ENCODE results near the gene ZNF625.

Gene ZNF625

DNA sequence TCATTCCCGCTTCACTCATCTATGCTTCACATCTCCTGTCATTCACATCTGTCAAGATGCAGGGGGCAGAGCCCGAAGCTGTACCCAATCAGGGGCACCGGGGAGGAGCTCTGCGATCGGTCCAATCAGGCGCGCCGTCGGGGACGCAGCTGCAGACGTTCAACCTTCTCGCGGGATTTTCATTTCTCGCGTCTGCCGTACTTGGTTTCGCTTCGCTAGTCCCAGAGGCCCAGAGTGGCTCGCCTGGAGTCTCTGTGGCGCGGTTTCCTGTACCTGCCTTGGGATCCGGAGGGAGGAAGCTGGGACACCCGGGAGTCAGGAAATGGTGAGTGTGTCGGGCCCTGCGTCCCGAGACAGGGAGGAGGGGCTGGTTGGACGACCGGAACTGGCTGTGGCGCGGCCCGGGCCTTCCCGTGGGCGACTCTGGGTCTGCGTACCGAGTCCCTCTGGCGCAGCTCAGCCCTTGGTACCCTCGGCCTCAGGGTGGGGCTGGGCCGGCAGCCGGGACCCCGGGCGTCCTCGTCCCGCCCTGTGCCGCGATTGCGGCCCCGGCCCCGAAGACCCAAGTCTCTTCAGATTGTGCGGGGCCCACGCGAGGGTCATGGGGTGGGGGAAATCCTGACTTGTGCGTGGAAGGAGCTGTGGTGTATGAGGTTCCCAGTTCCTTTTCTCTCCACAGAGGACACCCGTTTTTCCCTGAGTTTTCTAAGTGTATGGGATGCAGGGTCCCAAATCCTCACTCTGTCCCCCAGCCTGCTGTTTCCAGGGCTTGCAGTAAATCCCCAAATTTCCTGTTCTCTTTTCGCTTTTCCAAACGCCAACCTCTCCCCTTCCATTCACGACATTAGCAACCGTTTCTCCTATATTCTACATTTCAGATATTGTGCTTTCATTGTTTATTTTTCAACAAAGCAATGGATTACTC lies 6.6 kb upstream of the ZNF625 start, which contains the start of gene ZNF136:
Gene ZNF136, plus strand, starts transcription at position 215 of the 925 bp plus-strand sequence. Its CDS starts 108 bp downstream, at position 323.
- H3K27ac ChIP-seq (ENCODE audit: low read depth, low read length) = peak within 1 kb of the TSS; percentile 91
- peak within 1 kb of the TSS; percentile 85 for H3K4me3 ChIP-seq (ENCODE audit: low read depth, low read length)
- H3K9ac ChIP-seq (ENCODE audit: low read depth, low read length) = peak within 1 kb of the TSS; percentile 64
- H3K4me1 ChIP-seq (ENCODE audit: control insufficient read depth, insufficient read depth, low read length) = no peaks in the 10 kb centered on the region
- H3K27me3 ChIP-seq (ENCODE audit: control insufficient read depth, insufficient read depth, low read length) = no peaks in the 10 kb centered on the region
- no peaks in the 10 kb centered on the region for H3K36me3 ChIP-seq (ENCODE audit: control insufficient read depth, insufficient read depth, low read length)
- no peaks in the 10 kb centered on the region for H3K9me3 ChIP-seq (ENCODE audit: control insufficient read depth, insufficient read depth, low read length)

GRCh38 chr19:12162513-12162881 lies 6.0 kb upstream of the ZNF625 start:
- H3K27ac ChIP-seq (ENCODE audit: low read depth, low read length) = no peak overlapping the region

GRCh38 chr19:12159773-12160414 lies 3.4 kb upstream of the ZNF625 start:
- H3K27ac ChIP-seq (ENCODE audit: low read depth, low read length) = no peak overlapping the region
- no peaks in the 10 kb centered on the region for H3K36me3 ChIP-seq (ENCODE audit: control insufficient read depth, insufficient read depth, low read length)
- H3K4me1 ChIP-seq (ENCODE audit: control insufficient read depth, insufficient read depth, low read length) = peaks cover 6% of the 10 kb centered on the region; the same call in 1 of the 2 replicates
- H3K9ac ChIP-seq (ENCODE audit: low read depth, low read length) = no peak overlapping the region
- H3K4me3 ChIP-seq (ENCODE audit: low read depth, low read length) = no peak overlapping the region
- H3K27me3 ChIP-seq (ENCODE audit: control insufficient read depth, insufficient read depth, low read length) = no peaks in the 10 kb centered on the region
- H3K9me3 ChIP-seq (ENCODE audit: control insufficient read depth, insufficient read depth, low read length) = no peaks in the 10 kb centered on the region

More at GRCh38 chr19:12162513-12162881, 6.0 kb upstream of the ZNF625 start:
- H3K36me3 ChIP-seq (ENCODE audit: control insufficient read depth, insufficient read depth, low read length) = no peaks in the 10 kb centered on the region
- no peaks in the 10 kb centered on the region for H3K27me3 ChIP-seq (ENCODE audit: control insufficient read depth, insufficient read depth, low read length)
- no peaks in the 10 kb centered on the region for H3K4me1 ChIP-seq (ENCODE audit: control insufficient read depth, insufficient read depth, low read length)
- no peaks in the 10 kb centered on the region for H3K9me3 ChIP-seq (ENCODE audit: control insufficient read depth, insufficient read depth, low read length)
- H3K4me3 ChIP-seq (ENCODE audit: low read depth, low read length) = peak overlapping the region; percentile 85
- H3K9ac ChIP-seq (ENCODE audit: low read depth, low read length) = no peak overlapping the region

- H3K4me3 ChIP-seq (ENCODE audit: low read depth, low read length) = peak overlapping the region; percentile 100
- H3K9ac ChIP-seq (ENCODE audit: low read depth, low read length) = peak overlapping the region; percentile 99
- H3K9me3 ChIP-seq (ENCODE audit: control insufficient read depth, insufficient read depth, low read length) = no peaks in the 10 kb centered on the region
- H3K27me3 ChIP-seq (ENCODE audit: control insufficient read depth, insufficient read depth, low read length) = no peaks in the 10 kb centered on the region
- H3K27ac ChIP-seq (ENCODE audit: low read depth, low read length) = no peak overlapping the region
- H3K4me1 ChIP-seq (ENCODE audit: control insufficient read depth, insufficient read depth, low read length) = peaks cover 6% of the 10 kb centered on the region; the same call in 1 of the 2 replicates
- H3K36me3 ChIP-seq (ENCODE audit: control insufficient read depth, insufficient read depth, low read length) = peaks cover 22% of the 10 kb centered on the region
These were observed 1.1 kb downstream of the ZNF625 start for GRCh38 chr19:12155324-12155860.

DNA sequence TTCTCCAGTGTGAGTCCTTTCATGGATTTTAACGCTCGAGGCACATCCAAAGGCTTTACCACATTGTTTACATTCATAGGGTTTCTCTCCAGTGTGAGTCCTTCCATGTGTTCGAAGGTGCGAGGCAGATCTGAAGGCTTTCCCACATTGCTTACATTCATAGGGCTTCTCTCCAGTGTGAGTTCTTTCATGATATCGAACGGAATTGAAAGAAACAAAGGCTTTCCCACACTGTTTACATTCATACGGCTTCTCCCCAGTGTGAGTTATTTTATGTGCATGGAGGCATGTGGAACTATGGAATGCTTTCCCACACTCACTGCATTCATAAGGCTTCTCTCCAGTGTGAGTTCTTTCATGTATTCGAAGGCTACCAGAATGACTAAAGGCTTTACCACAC lies 11.2 kb downstream of the ZNF625 start:
- Histone ChIP-seq H3K9ac (ENCODE audit: low read depth, low read length) (no peak overlapping the region), H3K4me1 (ENCODE audit: control insufficient read depth, insufficient read depth, low read length) (peaks cover 7% of the 10 kb centered on the region), H3K36me3 (ENCODE audit: control insufficient read depth, insufficient read depth, low read length) (peaks cover 65% of the 10 kb centered on the region), H3K9me3 (ENCODE audit: control insufficient read depth, insufficient read depth, low read length) (peaks cover 26% of the 10 kb centered on the region), H3K4me3 (ENCODE audit: low read depth, low read length) (no peak overlapping the region), H3K27ac (ENCODE audit: low read depth, low read length) (no peak overlapping the region), H3K27me3 (ENCODE audit: control insufficient read depth, insufficient read depth, low read length) (no peaks in the 10 kb centered on the region)

GRCh38 chr19:12141405-12141736 lies 15.2 kb downstream of the ZNF625 start:
- H3K27me3 ChIP-seq (ENCODE audit: control insufficient read depth, insufficient read depth, low read length) = no peaks in the 10 kb centered on the region
- H3K9ac ChIP-seq (ENCODE audit: low read depth, low read length) = no peak overlapping the region
- no peak overlapping the region for H3K4me3 ChIP-seq (ENCODE audit: low read depth, low read length)

GRCh38 chr19:12140545-12141404 lies 15.8 kb downstream of the ZNF625 start:
- Histone ChIP-seq H3K36me3 (ENCODE audit: control insufficient read depth, insufficient read depth, low read length) (peaks cover 37% of the 10 kb centered on the region), H3K4me3 (ENCODE audit: low read depth, low read length) (peak overlapping the region; percentile 92), H3K27me3 (ENCODE audit: control insufficient read depth, insufficient read depth, low read length) (no peaks in the 10 kb centered on the region), H3K4me1 (ENCODE audit: control insufficient read depth, insufficient read depth, low read length) (peaks cover 8% of the 10 kb centered on the region), H3K27ac (ENCODE audit: low read depth, low read length) (peak overlapping the region; percentile 97), H3K9ac (ENCODE audit: low read depth, low read length) (no peak overlapping the region), H3K9me3 (ENCODE audit: control insufficient read depth, insufficient read depth, low read length) (peaks cover 13% of the 10 kb centered on the region)

More at GRCh38 chr19:12141405-12141736, 15.2 kb downstream of the ZNF625 start:
- H3K36me3 ChIP-seq (ENCODE audit: control insufficient read depth, insufficient read depth, low read length) = peaks cover 38% of the 10 kb centered on the region
- H3K9me3 ChIP-seq (ENCODE audit: control insufficient read depth, insufficient read depth, low read length) = peaks cover 17% of the 10 kb centered on the region
- peaks cover 8% of the 10 kb centered on the region for H3K4me1 ChIP-seq (ENCODE audit: control insufficient read depth, insufficient read depth, low read length)
- H3K27ac ChIP-seq (ENCODE audit: low read depth, low read length) = peak overlapping the region; percentile 22

DNA sequence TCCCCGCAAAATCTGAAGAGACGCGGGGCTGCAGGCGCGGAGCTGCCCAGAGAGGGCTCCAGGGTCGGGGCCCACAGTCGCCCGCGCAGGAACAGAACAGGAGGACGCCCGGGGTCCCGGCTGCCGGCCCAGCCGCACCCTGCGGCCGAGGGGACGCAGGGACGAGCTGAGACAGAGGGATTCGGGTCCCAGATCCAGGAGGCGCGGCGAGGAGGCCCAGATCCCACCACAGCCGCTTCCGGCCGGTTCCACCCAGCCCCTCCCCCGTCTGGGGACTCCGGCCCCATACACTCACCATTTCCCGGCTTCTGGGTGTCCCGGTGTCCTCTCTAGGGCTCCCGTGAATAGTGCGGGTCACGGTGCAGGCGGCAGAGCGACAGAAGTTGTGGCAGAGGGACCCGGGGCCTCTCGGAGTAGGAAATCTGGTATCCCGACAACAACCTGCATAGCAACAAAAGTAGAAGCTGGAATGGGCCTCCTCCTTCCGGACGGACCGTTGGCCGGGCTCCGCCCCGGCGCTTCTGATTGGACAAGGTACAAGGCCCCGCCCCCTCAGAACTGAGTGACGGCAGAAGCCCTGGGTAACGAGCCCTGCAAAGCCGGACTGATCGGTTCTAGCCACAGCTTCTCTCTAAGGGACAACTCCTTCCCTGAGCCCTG lies 16.5 kb downstream of the ZNF625 start, which contains the start of gene ZNF20:
Gene ZNF20, minus strand, starts transcription at position 466 of the 660 bp plus-strand sequence. Its CDS starts 168 bp downstream, at position 298.
- Histone ChIP-seq H3K36me3 (ENCODE audit: control insufficient read depth, insufficient read depth, low read length) (peaks cover 36% of the 10 kb centered on the region), H3K9me3 (ENCODE audit: control insufficient read depth, insufficient read depth, low read length) (peaks cover 10% of the 10 kb centered on the region), H3K4me1 (ENCODE audit: control insufficient read depth, insufficient read depth, low read length) (peaks cover 8% of the 10 kb centered on the region), H3K27ac (ENCODE audit: low read depth, low read length) (peak within 1 kb of the TSS; percentile 97), H3K4me3 (ENCODE audit: low read depth, low read length) (peak within 1 kb of the TSS; percentile 92), H3K27me3 (ENCODE audit: control insufficient read depth, insufficient read depth, low read length) (no peaks in the 10 kb centered on the region), H3K9ac (ENCODE audit: low read depth, low read length) (peak within 1 kb of the TSS; percentile 79)

DNA sequence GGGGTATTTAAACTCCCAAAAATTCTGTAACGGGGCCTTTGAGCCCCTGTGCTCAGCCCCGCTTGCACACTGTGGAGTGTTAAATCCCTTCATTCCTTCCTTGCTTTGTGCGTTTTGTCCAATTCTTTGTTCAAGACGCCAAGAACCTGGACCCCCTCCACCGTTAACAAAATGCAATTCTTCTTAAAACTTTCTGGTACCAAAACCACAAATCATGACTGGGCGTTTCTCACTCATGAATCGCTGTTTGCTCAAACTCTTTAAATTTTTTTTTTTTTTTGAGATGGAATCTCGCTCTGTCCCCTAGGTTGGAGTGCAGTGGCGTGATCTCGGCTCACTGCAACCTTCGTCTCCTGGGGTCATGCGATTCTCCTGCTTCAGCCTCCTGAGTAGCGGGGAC lies 17.3 kb downstream of the ZNF625 start:
- Histone ChIP-seq H3K27me3 (ENCODE audit: control insufficient read depth, insufficient read depth, low read length) (no peaks in the 10 kb centered on the region), H3K9me3 (ENCODE audit: control insufficient read depth, insufficient read depth, low read length) (peaks cover 15% of the 10 kb centered on the region), H3K27ac (ENCODE audit: low read depth, low read length) (peak overlapping the region; percentile 97), H3K4me3 (ENCODE audit: low read depth, low read length) (peak overlapping the region; percentile 92), H3K36me3 (ENCODE audit: control insufficient read depth, insufficient read depth, low read length) (peaks cover 36% of the 10 kb centered on the region), H3K4me1 (ENCODE audit: control insufficient read depth, insufficient read depth, low read length) (peaks cover 8% of the 10 kb centered on the region), H3K9ac (ENCODE audit: low read depth, low read length) (peak overlapping the region; percentile 79)
